DMS 273 treated with DMSO at 0.1 percent for 48 hours (cell line): Measurements from ENCODE around the gene KCNAB3.

ENCODE experiments used
- DNase-seq: peaks from one replicate; lab custom pipeline; 2025; lab: John Stamatoyannopoulos, UW

KCNAB3 gene

DNA sequence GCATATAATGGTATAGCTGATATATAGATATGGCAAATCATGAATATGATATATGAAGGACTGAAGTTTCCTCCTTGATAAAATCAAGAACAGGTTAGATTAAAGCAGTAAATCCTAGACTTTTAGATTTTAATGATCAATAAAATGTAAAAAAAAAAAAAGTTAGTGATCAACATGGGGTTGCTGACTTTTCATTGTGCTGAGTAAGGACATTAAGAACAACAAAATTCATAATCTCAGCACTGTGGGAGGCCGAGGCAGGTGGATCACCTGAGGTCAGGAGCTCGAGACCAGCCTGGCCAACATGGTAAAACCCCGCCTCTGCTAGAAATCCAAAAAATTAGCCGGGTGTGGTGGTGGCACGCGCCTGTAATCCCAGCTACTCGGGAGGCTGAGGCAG lies 51.4 kb downstream of the KCNAB3 start:
- no peak for DNase-seq

DNA sequence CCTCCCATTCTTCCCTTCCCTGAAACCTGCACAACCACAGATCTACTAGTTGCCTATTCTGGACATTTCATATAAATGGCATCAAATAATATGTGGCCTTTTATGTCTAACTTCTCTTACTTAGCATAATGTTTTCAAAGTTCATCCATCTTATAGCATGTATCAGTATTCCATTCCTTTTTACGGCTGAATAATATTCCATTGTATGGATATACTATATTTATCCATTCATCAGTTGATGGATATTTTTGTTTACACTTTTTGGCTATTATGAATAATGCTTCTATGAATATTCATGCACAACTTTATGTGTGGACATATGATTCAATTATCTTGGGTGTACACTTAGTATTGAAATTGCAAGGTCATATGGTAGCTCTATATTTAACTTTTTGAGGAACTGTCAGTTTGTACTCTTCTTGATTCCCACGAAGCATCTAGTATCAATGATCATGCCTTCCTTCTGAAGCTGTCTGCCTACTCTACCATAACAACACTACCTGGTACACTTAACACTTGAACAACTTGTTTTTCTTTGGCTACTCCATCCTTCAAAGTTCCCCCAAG lies 53.8 kb downstream of the KCNAB3 start:
- DNase-seq = no peak

DNA sequence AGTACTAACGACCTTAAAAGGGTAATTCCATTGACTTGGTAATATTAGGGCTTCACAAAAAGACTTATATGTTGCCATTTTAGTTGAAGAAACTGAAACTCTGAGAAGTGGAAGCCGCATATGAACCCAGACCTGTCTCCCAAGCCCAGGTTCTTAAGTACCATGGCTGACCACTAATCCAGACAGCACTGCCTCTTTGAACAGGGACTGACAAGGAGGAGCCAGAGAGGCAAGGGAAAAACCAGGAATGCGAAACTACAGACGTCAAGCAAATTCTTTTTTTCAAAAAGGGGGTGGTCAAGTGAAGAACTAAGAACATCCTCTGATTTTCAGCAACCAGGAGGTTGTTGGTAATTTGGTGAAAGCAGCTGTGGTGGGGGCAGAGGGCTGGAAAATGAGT lies 56.6 kb downstream of the KCNAB3 start:
- DNase-seq = no peak
